Epithelial cell of proximal tubule (primary cell): ENCODE data around the gene OR8D2. TPM values are rescaled to one million over a fixed set of nuclear protein-coding genes. Genes with fewer than 3 reads are reported as not detected.

Experiments
- DNase-seq: peaks from one replicate; pipeline ENCODE4 v3.0.0-alpha.2; 2011; ENCODE audit warnings: low read depth
- H3K4me3 ChIP-seq: 2 replicates; pipeline ENCODE4 v1.5.1; 2011; ENCODE audit warnings: low read depth, mild to moderate bottlenecking, low read length
- total RNA-seq: library from RNA; depleted of rRNA; stranded (reverse); fragments of >200 nt; gene quantifications from 2 replicates; pipeline ENCODE4 v1.2.3, GENCODE V29; 2015
- TF ChIP-seq, protein P1 (sequence below): conservative IDR thresholded peaks from 2 replicates; pipeline ENCODE4 v1.5.1; 2012; ENCODE audit warnings: low read depth, mild to moderate bottlenecking, low read length

OR8D2 gene
- total RNA-seq, 1 donor from 2014 or later, result not detected

DNA sequence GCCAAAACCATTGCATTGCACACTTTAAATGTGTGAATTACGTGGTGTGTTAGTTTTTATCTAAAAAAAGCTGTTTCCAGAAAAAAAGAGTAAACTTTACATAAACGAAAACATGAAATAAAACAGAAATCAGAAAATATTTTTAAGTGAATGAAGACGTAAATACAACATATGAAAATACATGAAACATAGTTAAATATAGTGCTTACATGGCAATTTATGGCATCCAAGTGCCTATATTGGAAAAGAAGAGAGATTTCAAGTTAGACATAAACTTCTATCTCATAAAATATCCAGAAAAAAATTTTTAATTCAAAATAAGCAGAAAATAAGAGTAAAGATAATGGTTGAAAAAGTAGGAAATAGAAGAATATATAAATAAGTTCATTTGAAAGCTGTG is 11.9 kb upstream of the OR8D2 start:
- TF ChIP-seq, protein P1, sequence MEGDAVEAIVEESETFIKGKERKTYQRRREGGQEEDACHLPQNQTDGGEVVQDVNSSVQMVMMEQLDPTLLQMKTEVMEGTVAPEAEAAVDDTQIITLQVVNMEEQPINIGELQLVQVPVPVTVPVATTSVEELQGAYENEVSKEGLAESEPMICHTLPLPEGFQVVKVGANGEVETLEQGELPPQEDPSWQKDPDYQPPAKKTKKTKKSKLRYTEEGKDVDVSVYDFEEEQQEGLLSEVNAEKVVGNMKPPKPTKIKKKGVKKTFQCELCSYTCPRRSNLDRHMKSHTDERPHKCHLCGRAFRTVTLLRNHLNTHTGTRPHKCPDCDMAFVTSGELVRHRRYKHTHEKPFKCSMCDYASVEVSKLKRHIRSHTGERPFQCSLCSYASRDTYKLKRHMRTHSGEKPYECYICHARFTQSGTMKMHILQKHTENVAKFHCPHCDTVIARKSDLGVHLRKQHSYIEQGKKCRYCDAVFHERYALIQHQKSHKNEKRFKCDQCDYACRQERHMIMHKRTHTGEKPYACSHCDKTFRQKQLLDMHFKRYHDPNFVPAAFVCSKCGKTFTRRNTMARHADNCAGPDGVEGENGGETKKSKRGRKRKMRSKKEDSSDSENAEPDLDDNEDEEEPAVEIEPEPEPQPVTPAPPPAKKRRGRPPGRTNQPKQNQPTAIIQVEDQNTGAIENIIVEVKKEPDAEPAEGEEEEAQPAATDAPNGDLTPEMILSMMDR, result no peak
- no peak for DNase-seq
- no peak overlapping the region for H3K4me3 ChIP-seq

DNA sequence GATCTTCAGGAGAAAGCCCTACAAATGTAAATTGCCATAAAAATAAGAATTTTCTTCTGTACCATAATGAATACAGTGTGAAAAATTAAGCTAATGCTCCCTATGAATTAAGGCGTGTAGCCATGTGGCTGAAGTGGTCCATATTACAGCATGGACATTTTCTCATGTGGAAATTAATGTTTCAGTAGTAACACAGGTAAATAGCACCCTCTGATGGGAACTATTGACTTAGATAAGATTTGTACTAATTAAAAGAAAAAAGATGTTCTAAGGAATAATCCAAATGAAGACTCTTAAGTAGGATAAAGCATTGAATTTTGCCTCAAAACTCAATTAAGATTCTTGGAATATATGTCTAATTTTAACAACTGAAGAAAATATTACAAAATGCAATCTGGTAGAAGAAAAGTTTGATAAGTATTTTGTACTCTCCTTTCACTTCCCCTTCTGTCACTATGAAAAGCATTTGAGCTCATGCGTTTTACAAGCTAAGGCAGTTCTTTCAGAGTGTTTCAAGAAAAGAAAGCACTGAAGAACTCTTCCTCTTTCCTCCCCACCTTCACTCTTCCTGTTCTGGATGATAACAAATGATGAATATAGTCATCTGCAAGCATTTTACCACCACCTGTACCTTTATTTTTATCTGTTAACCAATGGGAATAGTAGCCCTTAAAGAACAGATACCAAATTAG is 9.9 kb upstream of the OR8D2 start:
- DNase-seq, result no peak
- TF ChIP-seq, protein P1, result peak; percentile 3
- H3K4me3 ChIP-seq, result no peak overlapping the region

DNA sequence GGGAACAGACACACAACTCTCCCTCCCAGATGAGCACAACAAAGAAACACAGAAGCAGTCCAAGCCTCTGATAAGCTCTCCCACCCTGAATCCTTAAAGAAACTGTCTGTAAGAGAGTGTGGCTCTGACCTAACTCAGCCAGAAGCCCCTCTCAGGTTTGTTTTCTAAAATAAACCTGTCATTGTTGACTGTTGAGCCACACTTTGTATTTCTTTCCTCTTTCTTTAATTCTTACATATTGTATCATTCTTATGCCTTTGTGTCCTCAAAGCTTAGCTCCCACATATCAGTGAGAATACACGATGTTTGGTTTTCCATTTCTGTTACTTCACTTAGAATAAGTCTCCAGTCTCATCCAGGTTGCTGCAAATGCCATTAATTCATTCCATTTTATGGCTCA is 7.8 kb upstream of the OR8D2 start:
- H3K4me3 ChIP-seq, result no peak overlapping the region
- TF ChIP-seq, protein P1, result no peak
- no peak for DNase-seq

GRCh38 chr11:124322356-124322755 is 2.4 kb upstream of the OR8D2 start:
- DNase-seq, result no peak
- TF ChIP-seq, protein P1, result no peak

DNA sequence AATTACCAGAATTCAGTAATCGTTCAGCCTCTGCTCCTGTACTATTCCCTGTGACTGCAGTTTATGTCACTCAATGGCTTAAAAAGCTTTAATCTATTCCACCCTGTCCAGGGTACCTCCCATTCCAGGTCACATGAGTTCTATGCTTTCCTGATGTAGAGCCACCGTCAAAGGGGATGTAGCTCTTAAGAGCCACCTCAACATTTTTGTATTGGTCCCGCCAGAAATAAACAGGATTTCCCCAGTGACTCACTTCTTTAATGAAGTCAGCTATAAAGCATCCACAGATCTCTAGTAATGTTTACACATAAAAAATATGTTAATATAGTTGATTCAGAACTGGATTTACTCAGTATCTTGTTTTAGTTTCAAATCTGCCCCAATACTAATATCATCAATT is 4.9 kb downstream of the OR8D2 start:
- H3K4me3 ChIP-seq, result no peak overlapping the region
- TF ChIP-seq, protein P1, result no peak
- no peak for DNase-seq

More at GRCh38 chr11:124322356-124322755, 2.4 kb upstream of the OR8D2 start:
- no peak overlapping the region for H3K4me3 ChIP-seq

DNA sequence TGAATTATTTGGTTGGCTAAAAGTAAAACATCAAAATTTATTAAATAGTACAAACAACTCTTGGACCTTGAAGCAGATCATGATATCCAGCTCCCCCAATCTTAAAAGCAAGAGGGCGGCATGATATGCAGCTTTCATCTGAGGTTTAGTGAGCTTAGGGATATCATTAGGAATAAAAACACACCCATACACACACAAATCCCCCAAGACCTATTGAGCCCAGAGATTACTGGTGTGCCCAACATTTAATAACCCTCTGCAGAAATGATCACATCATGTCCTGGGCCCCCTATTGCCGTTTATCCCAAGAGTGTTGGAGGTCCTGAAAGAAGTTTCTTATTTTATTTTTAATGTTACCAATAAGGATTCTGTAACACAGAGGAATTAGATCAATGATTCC is 6.1 kb downstream of the OR8D2 start, which contains the start of gene OR8D1:
OR8D1 (minus strand) TSS at position 101 of the 400 bp plus-strand sequence. CDS start 3,183 bp downstream, outside the sequence.
- TF ChIP-seq, protein P1, result no peak
- no peak for DNase-seq
- H3K4me3 ChIP-seq, result no peak within 1 kb of the TSS

- DNase-seq, result no peak
- TF ChIP-seq, protein P1, result no peak
- no peak overlapping the region for H3K4me3 ChIP-seq
These were observed 6.9 kb downstream of the OR8D2 start for GRCh38 chr11:124313131-124313530.
